Measurements from ENCODE around the gene FUBP1.

DNA sequence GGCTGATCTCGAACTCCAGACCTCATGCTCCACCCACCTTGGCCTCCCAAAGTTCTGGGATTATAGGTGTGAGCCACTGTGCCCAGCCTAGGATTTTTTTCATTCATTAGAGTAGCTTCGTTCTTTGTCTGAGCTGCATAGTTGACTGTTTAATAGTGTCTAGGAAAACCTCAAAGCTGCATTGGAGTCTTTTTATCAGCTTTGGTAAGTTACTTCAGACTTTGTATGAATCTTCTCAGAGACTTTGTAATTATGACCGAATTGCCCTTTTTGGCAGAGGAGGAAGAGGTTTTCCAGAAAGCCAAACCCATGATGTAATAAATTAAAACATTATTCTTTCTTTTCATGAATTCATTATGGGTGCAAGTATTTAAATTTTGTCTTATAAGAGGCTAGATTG is 31.0 kb upstream of the FUBP1 start:
- TF ChIP-seq, protein P1, sequence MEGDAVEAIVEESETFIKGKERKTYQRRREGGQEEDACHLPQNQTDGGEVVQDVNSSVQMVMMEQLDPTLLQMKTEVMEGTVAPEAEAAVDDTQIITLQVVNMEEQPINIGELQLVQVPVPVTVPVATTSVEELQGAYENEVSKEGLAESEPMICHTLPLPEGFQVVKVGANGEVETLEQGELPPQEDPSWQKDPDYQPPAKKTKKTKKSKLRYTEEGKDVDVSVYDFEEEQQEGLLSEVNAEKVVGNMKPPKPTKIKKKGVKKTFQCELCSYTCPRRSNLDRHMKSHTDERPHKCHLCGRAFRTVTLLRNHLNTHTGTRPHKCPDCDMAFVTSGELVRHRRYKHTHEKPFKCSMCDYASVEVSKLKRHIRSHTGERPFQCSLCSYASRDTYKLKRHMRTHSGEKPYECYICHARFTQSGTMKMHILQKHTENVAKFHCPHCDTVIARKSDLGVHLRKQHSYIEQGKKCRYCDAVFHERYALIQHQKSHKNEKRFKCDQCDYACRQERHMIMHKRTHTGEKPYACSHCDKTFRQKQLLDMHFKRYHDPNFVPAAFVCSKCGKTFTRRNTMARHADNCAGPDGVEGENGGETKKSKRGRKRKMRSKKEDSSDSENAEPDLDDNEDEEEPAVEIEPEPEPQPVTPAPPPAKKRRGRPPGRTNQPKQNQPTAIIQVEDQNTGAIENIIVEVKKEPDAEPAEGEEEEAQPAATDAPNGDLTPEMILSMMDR (IDR thresholded peaks at IDR 0.05 in 4 of 5, conservative IDR thresholded peaks at IDR 0.05 in 1 of 5): no peak
- TF ChIP-seq POLR2A (IDR thresholded peaks at IDR 0.05): no peak
